Nephron (organoid): ENCODE results near the gene EGFL8.

Source experiments
- H3K27ac Mint-ChIP-seq, 3 experiments: 2 replicates each; pipeline ENCODE4 v1.8.0; 2020; ENCODE audit warnings: mixed read lengths in 3 of 3, mild to moderate bottlenecking in 2 of 3, moderate library complexity in 1 of 3
- H3K27me3 Mint-ChIP-seq: 2 replicates; pipeline ENCODE4 v1.8.0; 2021; ENCODE audit warnings: low read depth, mild to moderate bottlenecking, moderate library complexity, mixed read lengths
- H3K36me3 Mint-ChIP-seq: 2 replicates; pipeline ENCODE4 v1.8.0; 2020; ENCODE audit warnings: low read depth, mixed read lengths
- H3K4me1 Mint-ChIP-seq: 2 replicates; pipeline ENCODE4 v1.8.0; 2020; ENCODE audit warnings: mixed read lengths
- H3K4me3 Mint-ChIP-seq, 3 experiments: 2 replicates each; pipeline ENCODE4 v1.8.0; 2020; ENCODE audit warnings: mild to moderate bottlenecking in 3 of 3, mixed read lengths in 3 of 3, moderate library complexity in 2 of 3
- H3K9me3 Mint-ChIP-seq: 2 replicates; pipeline ENCODE4 v1.8.0; 2020; ENCODE audit warnings: mixed read lengths
- TF ChIP-seq, protein P1 (sequence below), 3 experiments: fragments of 200-600 bp; sonication (generic); IDR thresholded peaks; one replicate each; pipeline ENCODE4 v1.5.0; 2021; ENCODE audit warnings: antibody characterized with exemption in 3 of 3; ENCODE audit not compliant: unreplicated experiment in 3 of 3

EGFL8 gene

DNA sequence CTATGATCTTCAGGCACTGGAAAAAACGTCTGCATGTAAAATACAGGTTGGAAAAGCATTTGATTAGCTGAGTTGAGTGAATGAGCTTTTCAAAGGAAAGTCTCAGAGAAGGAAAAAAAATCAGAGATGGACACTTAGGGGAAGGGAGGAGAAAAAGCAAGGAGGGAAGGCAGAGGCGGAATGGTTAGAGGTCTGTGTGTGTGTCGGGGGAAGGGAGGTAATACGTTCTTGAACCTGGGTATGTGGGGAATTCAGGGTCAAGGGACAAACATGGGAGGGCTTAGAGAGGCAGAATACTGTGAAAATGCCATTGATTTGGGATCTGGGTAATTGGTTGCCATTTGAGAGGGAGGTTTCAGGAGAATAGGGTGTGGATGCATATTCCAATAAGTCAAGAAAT, 17.7 kb upstream of the EGFL8 start:
- Mint-ChIP-seq H3K27ac (peak overlapping the region in 2 of 3 experiments; percentile 11 to 38), H3K4me1 (peaks cover 23% of the 10 kb centered on the region), H3K36me3 (peaks cover 6% of the 10 kb centered on the region), H3K9me3 (no peaks in the 10 kb centered on the region), H3K27me3 (peaks cover 12% of the 10 kb centered on the region), H3K4me3 (peak overlapping the region in 2 of 3 experiments; percentile 0 to 38)
- TF ChIP-seq, protein P1, sequence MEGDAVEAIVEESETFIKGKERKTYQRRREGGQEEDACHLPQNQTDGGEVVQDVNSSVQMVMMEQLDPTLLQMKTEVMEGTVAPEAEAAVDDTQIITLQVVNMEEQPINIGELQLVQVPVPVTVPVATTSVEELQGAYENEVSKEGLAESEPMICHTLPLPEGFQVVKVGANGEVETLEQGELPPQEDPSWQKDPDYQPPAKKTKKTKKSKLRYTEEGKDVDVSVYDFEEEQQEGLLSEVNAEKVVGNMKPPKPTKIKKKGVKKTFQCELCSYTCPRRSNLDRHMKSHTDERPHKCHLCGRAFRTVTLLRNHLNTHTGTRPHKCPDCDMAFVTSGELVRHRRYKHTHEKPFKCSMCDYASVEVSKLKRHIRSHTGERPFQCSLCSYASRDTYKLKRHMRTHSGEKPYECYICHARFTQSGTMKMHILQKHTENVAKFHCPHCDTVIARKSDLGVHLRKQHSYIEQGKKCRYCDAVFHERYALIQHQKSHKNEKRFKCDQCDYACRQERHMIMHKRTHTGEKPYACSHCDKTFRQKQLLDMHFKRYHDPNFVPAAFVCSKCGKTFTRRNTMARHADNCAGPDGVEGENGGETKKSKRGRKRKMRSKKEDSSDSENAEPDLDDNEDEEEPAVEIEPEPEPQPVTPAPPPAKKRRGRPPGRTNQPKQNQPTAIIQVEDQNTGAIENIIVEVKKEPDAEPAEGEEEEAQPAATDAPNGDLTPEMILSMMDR (IDR thresholded peaks at IDR 0.05; ENCODE audit: unreplicated experiment in 3 of 3) = no peak

DNA sequence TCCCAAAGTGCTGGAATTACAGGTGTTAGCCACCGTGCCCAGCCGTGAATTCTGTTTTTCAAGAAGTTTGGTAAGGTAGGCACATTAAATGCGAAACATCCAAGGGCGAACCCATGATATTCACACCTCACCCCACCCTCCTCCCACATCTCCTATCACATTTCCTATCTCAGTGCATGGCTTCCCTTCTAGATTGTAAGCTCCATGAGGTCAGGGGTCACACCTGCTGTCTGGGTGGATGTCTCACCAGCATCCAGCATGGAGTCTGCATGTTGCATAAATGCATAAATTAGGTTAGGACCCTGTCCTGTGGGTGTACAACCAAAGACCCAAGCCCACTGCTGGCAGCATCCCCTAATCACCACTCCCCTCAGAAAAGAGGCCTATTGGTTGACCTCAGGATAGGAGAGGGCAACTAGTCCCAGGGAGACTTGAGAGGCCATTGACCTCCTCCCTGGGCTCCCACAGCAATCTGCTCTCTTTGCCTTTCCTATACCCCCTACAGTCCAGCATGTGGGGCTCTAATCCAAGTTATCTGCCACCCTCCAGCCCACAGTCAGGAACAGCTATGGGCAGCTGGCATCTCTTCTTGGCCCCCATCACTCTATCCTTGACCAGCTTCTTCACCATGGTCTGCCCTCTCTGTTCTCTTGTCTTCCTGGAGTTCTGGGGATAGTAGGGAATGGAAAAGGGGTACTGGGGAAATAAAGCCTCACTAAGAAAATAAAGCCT, 16.8 kb upstream of the EGFL8 start:
- TF ChIP-seq, protein P1 (IDR thresholded peaks at IDR 0.05; ENCODE audit: unreplicated experiment in 3 of 3) = no peak
- no peak overlapping the region for H3K4me3 Mint-ChIP-seq
- H3K27ac Mint-ChIP-seq = no peak overlapping the region
- peaks cover 30% of the 10 kb centered on the region for H3K4me1 Mint-ChIP-seq
- H3K9me3 Mint-ChIP-seq = no peaks in the 10 kb centered on the region
- peaks cover 18% of the 10 kb centered on the region for H3K27me3 Mint-ChIP-seq
- H3K36me3 Mint-ChIP-seq = peaks cover 6% of the 10 kb centered on the region

- Mint-ChIP-seq H3K27ac (no peak overlapping the region), H3K9me3 (no peaks in the 10 kb centered on the region), H3K4me1 (peaks cover 38% of the 10 kb centered on the region), H3K36me3 (peaks cover 6% of the 10 kb centered on the region), H3K4me3 (peak overlapping the region; percentile 3 to 42 (median 28)), H3K27me3 (peaks cover 18% of the 10 kb centered on the region)
- TF ChIP-seq, protein P1 (IDR thresholded peaks at IDR 0.05; ENCODE audit: unreplicated experiment in 3 of 3) = no peak
Measured at GRCh38 chr6:32148289-32149091, 15.9 kb upstream of the EGFL8 start.

DNA sequence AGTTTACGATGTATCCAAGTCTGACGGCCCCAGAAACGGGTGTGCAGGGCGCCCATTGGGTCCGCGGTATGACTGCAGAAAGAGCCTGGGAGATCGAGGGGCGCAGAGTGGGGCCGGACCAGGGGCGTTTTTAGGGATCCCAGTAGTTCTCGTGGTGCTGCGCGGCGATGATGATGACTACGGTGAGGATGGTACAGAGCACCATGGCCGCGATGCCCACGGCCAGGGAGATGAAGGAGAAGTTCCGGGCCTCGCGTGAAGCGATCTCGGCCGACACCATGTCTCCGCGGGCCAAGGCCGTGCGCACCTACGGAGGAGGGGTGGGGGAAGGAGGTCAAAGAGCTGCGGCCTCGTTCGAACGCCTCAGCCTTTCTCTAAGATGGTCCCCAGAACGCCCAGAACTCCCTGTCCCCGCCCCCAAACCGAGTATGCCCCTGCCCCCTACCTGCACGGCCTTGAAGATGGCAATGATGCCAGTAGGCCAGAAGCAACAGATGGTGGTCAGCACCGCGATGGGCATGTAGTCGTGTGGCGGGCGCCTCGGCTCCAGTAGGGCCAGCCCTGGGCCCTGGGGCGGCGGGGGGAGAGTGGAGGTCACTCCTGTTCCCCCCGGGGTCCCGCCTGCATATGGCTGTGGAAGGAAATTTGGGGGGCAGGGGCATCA, 15.2 kb upstream of the EGFL8 start:
- Mint-ChIP-seq H3K4me1 (peaks cover 43% of the 10 kb centered on the region), H3K36me3 (peaks cover 6% of the 10 kb centered on the region), H3K27me3 (peaks cover 18% of the 10 kb centered on the region), H3K27ac (no peak overlapping the region), H3K9me3 (no peaks in the 10 kb centered on the region), H3K4me3 (peak overlapping the region in 2 of 3 experiments; percentile 3 to 28)
- TF ChIP-seq, protein P1 (IDR thresholded peaks at IDR 0.05; ENCODE audit: unreplicated experiment in 3 of 3) = no peak

- Mint-ChIP-seq H3K27me3 (peaks cover 18% of the 10 kb centered on the region), H3K36me3 (peaks cover 7% of the 10 kb centered on the region), H3K4me3 (peak overlapping the region; percentile 98), H3K27ac (peak overlapping the region; percentile 71 to 91 (median 76)), H3K4me1 (peaks cover 53% of the 10 kb centered on the region), H3K9me3 (no peaks in the 10 kb centered on the region)
- TF ChIP-seq, protein P1 (IDR thresholded peaks at IDR 0.05; ENCODE audit: unreplicated experiment in 3 of 3) = no peak
Measured at GRCh38 chr6:32149932-32150870, 14.2 kb upstream of the EGFL8 start.
